GM19438 (cell line): ENCODE data around the gene PTPN6.

Source experiments
- ATAC-seq: cut with Tn5 transposase; IDR thresholded peaks from one replicate; pipeline ENCODE4 v1.9.1; 2021; ENCODE audit warnings: low read depth; ENCODE audit not compliant: unreplicated experiment

PTPN6 gene

DNA sequence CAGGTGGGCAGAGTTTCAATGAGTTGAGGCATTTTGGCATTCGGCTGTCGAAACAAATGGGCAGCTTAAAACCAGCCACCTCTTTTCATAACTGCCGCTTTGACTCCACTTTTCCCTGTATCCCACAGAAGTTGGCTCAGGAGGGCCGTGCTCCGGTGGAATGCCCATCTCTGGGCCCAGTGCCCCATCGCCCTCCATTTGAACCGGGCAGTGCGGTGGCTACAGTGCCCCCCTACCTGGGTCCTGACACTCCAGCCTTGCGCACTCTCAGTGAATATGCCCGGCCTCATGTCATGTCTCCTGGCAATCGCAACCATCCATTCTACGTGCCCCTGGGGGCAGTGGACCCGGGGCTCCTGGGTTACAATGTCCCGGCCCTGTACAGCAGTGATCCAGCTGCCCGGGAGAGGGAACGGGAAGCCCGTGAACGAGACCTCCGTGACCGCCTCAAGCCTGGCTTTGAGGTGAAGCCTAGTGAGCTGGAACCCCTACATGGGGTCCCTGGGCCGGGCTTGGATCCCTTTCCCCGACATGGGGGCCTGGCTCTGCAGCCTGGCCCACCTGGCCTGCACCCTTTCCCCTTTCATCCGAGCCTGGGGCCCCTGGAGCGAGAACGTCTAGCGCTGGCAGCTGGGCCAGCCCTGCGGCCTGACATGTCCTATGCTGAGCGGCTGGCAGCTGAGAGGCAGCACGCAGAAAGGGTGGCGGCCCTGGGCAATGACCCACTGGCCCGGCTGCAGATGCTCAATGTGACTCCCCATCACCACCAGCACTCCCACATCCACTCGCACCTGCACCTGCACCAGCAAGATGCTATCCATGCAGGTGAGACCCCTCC is 12.6 kb upstream of the PTPN6 start:
- ATAC-seq = no peak

DNA sequence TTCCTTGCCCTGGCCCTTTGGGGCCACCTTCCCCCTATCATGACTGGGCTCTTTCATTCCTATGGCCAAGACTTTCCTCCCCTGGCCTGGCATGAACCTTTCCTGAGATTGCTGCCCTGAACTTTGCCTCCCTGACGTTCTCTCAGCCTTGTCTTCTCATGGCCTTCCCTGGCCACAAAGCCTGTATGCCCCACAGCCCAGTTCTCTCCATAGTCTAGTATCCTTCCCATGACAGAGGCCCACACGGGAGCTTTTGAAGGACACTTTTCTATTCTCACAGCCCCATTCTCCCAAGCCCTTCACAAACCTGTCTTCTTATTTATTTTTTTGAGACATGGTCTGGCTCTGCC is 12.0 kb upstream of the PTPN6 start:
- no peak for ATAC-seq

DNA sequence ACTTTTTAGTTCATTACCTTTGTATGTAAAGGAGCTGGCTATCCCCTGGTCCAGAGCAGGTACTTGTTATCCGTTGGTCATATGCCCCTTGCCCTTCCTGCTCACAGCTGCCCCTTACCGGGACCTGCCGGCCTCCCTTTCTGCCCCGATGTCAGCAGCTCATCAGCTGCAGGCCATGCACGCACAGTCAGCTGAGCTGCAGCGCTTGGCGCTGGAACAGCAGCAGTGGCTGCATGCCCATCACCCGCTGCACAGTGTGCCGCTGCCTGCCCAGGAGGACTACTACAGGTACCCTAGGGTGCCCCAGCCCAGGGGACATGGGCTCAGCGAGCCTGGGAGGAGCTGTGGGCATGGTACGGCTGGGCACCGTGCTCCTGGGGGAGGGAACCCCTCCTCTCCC is 9.9 kb upstream of the PTPN6 start:
- no peak for ATAC-seq

DNA sequence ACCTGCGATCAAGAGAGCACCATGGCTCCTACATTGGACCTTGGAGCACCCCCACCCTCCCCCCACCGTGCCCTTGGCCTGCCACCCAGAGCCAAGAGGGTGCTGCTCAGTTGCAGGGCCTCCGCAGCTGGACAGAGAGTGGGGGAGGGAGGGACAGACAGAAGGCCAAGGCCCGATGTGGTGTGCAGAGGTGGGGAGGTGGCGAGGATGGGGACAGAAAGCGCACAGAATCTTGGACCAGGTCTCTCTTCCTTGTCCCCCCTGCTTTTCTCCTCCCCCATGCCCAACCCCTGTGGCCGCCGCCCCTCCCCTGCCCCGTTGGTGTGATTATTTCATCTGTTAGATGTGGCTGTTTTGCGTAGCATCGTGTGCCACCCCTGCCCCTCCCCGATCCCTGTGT is 9.4 kb upstream of the PTPN6 start:
- no peak for ATAC-seq

DNA sequence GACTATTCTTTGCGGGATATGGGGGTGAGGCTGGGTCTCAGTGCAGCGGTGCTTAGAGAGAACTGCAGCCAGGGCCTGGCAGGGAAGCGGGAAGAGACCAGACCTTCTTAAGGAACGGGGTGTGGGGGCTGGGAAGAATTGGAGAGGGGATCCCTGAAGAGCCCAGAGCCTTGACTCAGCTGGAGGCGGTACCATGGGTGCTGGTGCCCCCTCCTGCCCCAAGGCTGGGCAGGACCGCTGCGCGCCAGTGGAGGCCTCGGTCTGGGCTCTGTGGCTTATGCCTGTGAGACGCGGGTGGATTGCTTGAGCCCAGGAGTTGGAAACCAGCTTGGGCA is 8.9 kb upstream of the PTPN6 start:
- no peak for ATAC-seq

DNA sequence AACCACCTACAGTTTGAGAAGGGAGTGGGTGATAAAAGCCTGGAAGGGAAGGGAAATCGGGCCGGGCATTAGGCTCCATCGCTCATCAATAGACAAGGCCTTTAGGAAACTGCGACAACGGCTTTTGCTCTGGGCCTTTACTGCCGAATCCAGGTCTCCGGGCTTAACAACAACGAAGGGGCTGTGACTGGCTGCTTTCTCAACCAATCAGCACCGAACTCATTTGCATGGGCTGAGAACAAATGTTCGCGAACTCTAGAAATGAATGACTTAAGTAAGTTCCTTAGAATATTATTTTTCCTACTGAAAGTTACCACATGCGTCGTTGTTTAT is 7.8 kb upstream of the PTPN6 start:
- ATAC-seq = peak; percentile 31

DNA sequence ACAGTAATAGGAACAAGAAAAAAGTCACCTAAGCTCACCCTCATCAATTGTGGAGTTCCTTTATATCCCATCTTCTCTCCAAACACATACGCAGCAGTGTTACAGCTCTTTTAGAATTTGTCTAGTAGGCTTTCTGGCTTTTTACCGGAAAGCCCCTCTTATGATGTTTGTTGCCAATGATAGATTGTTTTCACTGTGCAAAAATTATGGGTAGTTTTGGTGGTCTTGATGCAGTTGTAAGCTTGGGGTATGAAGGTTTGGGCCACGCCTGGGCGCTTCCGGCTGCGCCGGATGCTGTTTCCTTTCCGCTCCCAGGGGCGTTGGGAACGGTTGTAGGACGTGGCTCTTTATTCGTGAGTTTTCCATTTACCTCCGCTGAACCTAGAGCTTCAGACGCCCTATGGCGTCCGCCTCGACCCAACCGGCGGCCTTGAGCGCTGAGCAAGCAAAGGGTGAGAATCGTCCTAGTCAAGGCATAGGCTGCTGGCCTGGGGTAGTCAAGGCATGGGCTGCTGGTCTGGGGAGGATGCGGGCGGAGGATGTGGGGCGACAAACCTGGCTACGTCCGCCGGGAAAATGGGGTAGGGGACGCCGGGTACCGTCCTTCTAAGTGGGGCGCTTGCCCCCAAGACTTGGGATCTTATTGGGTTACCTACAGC is 7.3 kb upstream of the PTPN6 start, which contains the start of the genes C12orf57 and RNU7-1:
TSS of gene C12orf57 (plus strand) at position 301 of the 659 bp plus-strand sequence. CDS start at position 401, 100 bp downstream.
TSS of gene RNU7-1 (plus strand) at position 95 of the 659 bp plus-strand sequence.
- ATAC-seq = peak; percentile 33

DNA sequence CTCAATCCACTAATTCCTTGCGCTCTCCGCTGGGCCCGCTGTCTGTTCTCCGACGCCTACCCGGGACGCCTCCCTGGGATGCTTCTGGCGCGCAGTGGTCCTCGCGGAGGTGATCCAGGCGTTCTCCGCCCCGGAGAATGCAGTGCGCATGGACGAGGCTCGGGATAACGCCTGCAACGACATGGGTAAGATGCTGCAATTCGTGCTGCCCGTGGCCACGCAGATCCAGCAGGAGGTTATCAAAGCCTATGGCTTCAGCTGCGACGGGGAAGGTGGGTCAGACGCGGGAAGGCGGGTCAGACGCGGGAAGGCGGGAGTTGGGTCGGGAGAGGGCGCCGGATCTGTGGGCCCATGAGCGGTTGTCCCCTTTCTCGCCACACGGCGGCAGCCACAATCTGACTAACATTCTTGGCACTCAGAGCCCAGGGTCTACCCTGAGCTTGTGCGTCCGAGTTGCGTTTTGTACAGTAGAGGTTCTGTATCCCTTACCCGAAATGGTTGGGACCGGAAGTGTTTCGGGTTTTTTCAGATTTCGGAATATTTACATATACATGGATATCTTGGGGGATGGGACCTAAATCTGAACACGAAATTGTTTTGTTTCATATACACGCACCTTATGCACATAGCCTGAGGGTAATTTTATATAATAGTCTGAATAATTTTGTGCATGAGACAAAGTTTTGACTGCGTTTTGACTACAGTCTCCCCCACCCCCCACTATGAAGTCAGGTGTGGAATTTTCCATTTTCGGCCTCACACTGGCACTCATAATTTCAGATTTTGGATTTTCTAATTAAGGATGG is 6.6 kb upstream of the PTPN6 start:
- ATAC-seq = peak; percentile 41

DNA sequence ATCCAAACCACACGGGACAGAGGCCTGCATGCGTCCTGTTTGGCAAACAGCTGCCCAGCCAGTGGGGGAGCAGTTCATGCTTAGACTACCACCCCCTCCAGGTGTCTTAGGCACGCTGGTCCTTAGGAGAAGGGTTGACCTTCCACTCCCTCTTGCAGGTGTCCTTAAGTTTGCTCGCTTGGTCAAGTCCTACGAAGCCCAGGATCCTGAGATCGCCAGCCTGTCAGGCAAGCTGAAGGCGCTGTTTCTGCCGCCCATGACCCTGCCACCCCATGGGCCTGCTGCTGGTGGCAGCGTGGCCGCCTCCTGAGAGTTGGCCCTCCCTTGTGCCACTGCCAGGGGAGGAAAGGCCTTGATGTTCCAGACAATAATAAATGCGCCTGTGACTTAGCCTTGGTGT is 5.5 kb upstream of the PTPN6 start:
- no peak for ATAC-seq

DNA sequence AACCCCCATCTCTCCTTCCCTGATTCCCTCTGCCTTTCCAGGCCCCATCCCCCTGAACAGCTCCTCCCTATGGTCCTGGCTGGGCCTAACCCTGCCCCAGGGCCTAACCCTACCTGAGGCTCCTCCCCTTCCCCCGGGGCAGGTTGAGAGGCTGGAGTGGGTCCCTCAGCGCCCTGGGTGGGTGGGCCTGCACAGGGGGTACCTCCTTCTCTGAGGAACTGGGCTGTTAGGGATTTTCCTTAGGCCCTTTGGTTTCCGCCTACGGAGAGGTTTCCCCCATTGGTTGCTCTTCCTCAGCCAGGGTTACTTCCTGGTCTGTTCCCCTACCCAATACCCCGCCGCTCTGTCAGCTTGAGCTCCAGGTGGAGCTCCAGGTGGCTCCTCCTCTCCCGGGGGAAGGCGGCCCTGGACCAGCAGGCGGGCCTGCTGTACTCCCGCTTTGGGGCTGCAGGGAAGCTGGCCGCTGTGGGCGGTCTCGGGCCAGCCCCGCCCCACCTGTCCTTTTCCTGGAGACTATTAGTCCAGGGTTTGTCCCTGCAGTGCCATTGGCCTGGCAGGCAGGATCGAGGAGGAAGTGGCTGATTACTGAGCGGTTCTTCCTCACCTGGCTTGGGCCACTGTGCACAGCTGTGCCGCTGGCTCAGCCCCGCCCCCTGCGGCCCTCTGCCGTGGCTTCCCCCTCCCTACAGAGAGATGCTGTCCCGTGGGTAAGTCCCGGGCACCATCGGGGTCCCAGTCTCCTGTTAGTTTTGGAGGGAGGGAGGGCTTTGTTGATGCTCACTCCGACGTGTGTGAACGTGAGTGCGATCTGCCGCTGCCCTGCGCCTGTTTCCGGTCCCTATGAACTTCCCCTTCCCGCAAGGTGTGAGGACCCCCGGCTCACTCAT is 4.9 kb upstream of the PTPN6 start:
- peak; percentile 26 for ATAC-seq

DNA sequence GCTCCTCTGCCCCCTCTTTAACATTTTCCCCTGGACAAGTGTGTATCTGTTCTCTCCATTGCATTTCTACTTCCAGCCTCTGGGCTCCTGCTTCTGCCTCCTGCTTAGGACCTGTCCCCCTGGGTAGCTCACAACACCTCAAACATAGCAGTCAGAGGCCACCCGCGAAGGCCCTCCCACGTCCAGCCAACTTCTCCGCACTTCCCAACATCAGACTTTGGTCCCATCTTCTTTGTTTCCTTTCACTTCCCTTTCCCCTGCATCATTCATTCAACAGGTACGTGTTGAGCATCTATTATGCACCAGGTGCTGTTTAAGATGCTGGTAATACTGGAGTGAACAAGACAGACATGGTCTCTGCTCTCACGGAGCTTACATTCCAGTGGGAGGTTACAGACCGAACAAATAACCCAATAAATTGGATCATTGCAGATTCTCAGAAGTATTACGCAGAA is 4.2 kb upstream of the PTPN6 start:
- ATAC-seq = no peak

DNA sequence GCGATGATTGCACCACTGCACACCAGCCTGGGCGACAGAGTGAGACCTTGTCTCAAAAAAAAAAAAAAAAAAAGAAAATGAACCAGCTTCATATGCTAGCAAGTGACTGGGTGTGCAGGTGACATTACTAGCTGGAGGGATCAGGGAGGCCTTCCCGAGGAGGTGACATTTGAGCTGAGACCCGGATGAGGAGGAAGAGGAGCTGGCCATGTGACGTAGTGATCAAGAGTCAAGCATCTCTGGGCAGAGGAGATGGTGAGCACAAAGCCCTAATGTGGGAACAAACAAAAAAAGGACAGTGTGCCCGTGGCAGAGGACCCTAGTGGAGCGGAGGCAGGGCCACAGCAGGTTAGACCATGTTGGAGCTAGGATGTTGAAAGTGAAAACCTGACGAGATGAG is 3.5 kb upstream of the PTPN6 start:
- no peak for ATAC-seq

DNA sequence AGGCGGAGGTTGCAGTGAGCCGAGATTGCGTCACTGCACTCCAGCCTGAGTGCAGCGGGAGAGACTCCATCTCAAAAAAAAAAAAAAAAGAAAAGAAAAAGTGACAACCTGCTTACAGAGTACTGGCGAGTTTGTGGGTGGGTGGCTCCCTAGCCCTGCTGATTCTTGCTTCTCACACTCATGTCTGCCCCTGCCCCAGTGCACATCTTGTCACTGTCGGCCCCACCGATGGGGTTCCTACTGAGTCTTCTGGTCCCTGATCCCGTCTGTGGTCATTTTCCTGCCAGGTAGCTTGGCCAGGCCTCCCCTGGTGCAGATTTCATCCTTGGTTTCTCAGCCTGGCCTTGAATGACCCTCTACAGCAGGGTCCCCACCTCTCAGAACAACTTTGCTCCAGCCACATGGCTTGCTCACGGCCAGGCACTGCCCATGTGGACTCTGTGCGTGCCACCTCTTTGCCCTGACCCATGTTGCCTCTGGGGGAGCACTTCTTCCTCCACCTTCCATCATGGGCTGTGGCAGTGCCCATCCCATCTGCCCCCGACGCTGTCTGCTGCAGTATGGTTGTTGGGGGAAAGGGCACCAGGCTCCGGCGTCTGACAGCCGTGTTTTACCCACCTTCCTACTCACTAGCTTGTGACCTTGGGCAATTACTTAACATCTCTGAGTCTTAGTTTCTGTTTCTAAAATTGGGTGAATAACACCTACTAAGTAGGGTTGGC is 2.1 kb upstream of the PTPN6 start:
- ATAC-seq = no peak

DNA sequence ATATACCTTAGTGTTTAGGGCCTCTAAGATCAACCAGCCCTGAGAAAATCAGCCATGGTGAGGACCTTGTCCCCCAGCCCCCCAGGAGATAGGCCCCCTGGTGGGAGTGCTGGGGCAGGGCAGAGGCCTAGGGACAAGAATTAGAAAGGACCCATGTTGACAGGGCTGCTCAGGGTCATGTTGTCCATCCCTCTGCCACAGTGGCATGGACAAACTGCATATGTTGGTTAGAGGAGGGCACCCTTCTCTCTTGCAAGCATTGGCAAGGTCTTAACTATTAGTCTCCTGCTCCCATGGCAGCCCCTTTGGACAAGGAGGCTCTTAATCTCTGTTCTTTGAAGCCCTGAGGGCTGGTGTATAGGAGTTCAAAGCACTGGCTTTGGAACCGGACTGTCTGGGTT is 755 bp upstream of the PTPN6 start:
- no peak for ATAC-seq

DNA sequence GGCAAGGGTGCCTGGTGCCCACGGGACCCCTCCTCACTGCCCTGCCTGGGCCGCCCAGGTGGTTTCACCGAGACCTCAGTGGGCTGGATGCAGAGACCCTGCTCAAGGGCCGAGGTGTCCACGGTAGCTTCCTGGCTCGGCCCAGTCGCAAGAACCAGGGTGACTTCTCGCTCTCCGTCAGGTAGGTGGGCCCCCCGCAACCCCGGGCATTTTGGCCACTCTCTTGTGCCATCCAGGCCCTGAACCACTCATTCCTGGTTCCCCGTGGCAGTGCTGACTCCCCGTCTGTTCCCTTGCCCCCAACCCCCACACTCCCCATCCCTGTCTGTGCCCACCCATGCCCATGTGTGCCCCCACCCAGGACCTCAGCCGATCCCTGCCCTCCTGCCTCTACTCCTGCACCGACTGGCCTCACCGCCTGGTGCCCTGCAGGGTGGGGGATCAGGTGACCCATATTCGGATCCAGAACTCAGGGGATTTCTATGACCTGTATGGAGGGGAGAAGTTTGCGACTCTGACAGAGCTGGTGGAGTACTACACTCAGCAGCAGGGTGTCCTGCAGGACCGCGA is 480 bp downstream of the PTPN6 start:
- ATAC-seq = no peak

DNA sequence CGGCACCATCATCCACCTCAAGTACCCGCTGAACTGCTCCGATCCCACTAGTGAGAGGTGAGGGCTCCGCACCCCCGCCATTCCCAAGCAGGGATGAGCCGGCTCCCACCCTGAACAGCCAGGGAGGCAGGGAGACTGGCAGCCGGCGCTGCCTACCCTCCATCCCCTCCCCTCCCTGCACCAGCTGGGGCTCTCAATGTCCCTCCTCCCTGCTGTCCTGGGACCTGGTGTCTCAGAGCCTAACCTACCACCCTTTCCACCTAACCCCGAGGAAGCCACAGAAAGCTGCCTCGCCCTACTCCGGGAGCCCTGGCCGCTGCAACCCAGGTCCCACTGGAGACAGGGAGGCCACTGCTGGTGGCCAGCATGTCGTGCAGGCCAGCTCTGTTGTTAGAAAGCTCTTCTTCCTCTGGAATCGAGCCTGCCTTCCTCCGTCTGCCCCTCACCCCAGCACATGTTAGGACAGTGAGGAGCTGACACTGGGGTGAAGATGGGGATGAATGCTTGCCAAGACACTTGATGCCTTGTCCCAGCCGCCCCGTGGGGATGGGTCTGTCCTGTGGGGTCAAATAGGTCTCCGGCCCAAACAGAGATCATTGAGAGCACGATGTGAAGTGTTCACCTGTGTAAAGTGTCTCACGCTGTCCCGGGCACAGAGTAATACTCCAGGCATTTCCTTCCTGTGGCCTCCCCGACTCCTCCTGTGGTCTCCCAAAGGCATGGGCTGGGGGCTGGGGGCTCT is 1.1 kb downstream of the PTPN6 start:
- no peak for ATAC-seq

DNA sequence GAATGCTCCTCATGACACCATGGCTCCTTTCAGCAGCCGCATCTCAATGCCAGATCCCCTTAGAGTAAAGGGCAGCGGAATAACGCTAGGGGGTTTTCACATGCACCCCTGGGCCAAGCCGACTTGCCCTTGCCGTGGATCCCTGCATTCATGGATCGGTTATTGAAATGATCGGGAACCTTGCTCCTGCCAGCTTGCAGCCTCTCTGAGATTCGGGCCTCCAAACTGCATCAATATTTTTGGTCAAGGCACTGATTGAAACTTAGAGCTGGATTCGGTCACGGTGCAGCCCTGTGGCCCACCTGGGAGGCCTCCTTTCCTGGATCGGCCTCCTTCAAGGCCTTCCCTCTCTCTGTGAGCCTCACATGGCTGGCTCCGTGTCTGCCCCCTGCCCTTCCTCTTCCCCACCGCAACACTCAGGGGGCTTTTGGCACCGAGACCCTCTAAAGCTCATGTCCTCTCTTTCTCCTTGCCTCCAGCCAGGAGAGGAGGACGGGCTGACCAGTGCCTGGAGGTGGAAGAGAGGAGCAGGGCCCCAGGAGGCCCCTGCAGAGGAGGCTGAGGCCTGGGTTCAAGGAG is 1.8 kb downstream of the PTPN6 start:
- ATAC-seq = no peak
